WERI-Rb-1 (cell line): ENCODE results near the gene SAP30BP.
A peak's percentile ranks its signal among the peaks of the same experiment; 100 is the strongest.

ENCODE experiments used
- DNase-seq: peaks from one replicate; pipeline ENCODE4 v3.0.0-alpha.2; 2020
- H3K27ac ChIP-seq: fragments of 250-450 bp; sonication (Bioruptor Pico); 2 replicates; pipeline ENCODE4 v1.5.1; 2020; ENCODE audit warnings: mild to moderate bottlenecking, moderate library complexity
- H3K27me3 ChIP-seq: fragments of 250-450 bp; sonication (Bioruptor Pico); 2 replicates; pipeline ENCODE4 v1.5.1; 2021; ENCODE audit warnings: mild to moderate bottlenecking, low read depth, moderate library complexity; ENCODE audit not compliant: insufficient read depth, severe bottlenecking
- H3K36me3 ChIP-seq: fragments of 250-450 bp; sonication (Bioruptor Pico); 2 replicates; pipeline ENCODE4 v1.5.1; 2020; ENCODE audit warnings: mild to moderate bottlenecking, moderate library complexity
- H3K4me3 ChIP-seq: 2 replicates; pipeline ENCODE4 v1.5.1; 2011; ENCODE audit warnings: low read depth, mild to moderate bottlenecking, control low read depth, low read length
- H3K9me3 ChIP-seq: fragments of 250-450 bp; sonication (Bioruptor Pico); 2 replicates; pipeline ENCODE4 v1.5.1; 2021; ENCODE audit warnings: mild to moderate bottlenecking, moderate library complexity; ENCODE audit not compliant: severe bottlenecking
- CTCF ChIP-seq: IDR thresholded peaks from 2 replicates; pipeline ENCODE4 v1.5.1; 2011; ENCODE audit warnings: low read depth, mild to moderate bottlenecking, control low read depth, inconsistent platforms, low read length

Gene SAP30BP

GRCh38 chr17:75755205-75755901 is 88.2 kb downstream of the SAP30BP start:
- H3K36me3 ChIP-seq: peaks cover 6% of the 10 kb centered on the region; the same call in 1 of the 2 replicates
- H3K4me3 ChIP-seq: no peak overlapping the region
- TF ChIP-seq CTCF: 0 out of 2 replicates have a peak, but pooled peaks have one; percentile 24
- H3K27me3 ChIP-seq: no peaks in the 10 kb centered on the region
- DNase-seq: no peak
- H3K27ac ChIP-seq: peak overlapping the region; percentile 86
- no peaks in the 10 kb centered on the region for H3K9me3 ChIP-seq

- H3K27ac ChIP-seq: no peak overlapping the region
- no peak for DNase-seq
- H3K4me3 ChIP-seq: no peak overlapping the region
- H3K9me3 ChIP-seq: no peaks in the 10 kb centered on the region
- no peak for TF ChIP-seq CTCF
- peaks cover 6% of the 10 kb centered on the region; the same call in 1 of the 2 replicates for H3K36me3 ChIP-seq
- H3K27me3 ChIP-seq: no peaks in the 10 kb centered on the region
Observed at GRCh38 chr17:75755990-75756389, 88.9 kb downstream of the SAP30BP start.

- Histone ChIP-seq H3K27me3 (no peaks in the 10 kb centered on the region), H3K9me3 (no peaks in the 10 kb centered on the region), H3K4me3 (no peak overlapping the region), H3K36me3 (peaks cover 6% of the 10 kb centered on the region; the same call in 1 of the 2 replicates), H3K27ac (no peak overlapping the region)
- no peak for DNase-seq
- no peak for TF ChIP-seq CTCF
Observed at GRCh38 chr17:75756451-75757085, 89.4 kb downstream of the SAP30BP start.

GRCh38 chr17:75757086-75757681 is 90.0 kb downstream of the SAP30BP start:
- no peak overlapping the region for H3K4me3 ChIP-seq
- no peak overlapping the region for H3K27ac ChIP-seq
- H3K9me3 ChIP-seq: no peaks in the 10 kb centered on the region
- DNase-seq: no peak
- no peak for TF ChIP-seq CTCF
- H3K27me3 ChIP-seq: no peaks in the 10 kb centered on the region
- peaks cover 6% of the 10 kb centered on the region; the same call in 1 of the 2 replicates for H3K36me3 ChIP-seq
